HG03097 (cell line): ENCODE results near the gene ST6GAL1.
A peak's percentile ranks its signal among the peaks of the same experiment; 100 is the strongest.
"Not testable (repeated sequence)": the region's sequence is repeated elsewhere in the genome, so short reads cannot be mapped to it uniquely, and the experiment has no call there.

ENCODE experiments used
- ATAC-seq: cut with Tn5 transposase; IDR thresholded peaks from one replicate; pipeline ENCODE4 v1.9.1; 2021; ENCODE audit not compliant: unreplicated experiment, low FRiP score

Gene ST6GAL1

DNA sequence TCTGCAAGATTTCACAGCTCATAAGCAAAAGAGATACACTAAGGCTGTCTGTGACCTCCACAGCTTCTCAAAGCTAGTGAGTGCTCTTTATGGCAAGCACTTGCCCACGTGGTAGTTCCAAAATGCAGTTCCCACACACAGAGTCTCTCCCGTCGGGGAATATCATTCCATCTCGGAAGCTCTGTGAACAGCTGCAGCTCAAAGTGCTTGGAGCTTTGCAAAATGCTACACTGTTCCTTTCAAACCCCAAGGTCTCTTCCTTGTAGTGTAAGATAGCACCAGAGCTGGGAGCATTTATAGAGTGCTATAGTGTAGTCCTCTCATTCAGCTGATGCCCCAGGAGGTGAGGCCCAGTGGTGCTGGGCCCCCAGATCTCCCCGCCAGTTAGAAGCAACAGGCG, 36.1 kb downstream of the ST6GAL1 start:
- ATAC-seq: no peak

DNA sequence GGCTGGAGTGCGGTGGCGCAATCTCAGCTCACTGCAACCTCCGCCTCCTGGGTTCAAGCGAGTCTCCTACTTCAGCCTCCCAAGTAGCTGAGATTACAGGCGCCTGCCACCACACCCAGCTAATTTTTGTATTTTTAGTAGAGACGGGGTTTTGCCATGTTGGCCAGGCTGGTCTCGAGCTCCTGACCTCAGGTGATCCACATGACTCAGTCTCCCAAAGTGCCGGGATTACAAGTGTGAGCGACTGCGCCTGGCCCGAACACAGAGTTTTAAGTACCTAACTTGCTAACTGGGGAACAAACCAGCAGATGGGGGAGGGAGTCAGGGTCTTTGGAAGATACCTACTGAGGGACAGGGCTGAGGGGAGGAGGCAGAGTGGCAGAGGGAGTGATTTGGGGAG, 36.9 kb downstream of the ST6GAL1 start:
- ATAC-seq: not testable (repeated sequence)

DNA sequence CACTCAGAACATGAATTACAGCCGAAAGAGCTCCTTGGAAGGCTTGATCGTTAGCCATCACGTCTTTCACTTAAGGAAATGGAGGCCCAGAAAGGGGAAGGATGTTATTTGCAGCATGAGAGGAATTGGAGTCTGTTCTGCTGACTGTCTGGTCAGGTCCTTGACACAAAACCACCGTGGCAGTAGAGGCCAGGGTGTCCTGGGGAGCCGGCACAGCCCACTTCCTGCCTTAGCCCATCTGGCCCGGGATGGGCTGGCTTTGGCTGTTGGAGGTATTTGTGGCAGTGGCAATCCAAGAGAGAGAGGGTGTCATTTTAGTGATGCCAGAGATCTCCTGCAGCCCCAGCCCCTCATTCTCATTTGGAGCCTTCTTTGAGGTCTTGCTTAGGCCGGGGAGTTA, 37.4 kb downstream of the ST6GAL1 start:
- no peak for ATAC-seq

DNA sequence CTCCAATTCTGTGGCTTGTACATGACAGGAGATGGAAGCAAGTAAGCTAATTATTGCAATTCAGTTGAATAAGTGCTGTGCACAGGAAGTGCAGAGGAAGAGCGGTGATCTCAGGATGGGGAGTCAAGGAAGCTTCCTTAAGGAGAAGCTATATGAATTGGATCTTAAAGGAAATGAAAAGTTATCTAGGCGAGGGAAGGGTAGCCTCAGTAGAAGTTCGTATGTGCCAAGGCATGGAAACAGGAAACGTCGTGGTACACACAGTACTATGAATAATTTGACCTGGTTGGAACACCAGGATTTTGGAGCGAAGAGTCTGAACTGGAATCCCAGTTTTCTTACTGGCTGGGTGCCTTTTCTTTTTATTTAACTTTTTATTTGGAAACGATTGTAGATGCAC, 39.3 kb downstream of the ST6GAL1 start:
- ATAC-seq: no peak

DNA sequence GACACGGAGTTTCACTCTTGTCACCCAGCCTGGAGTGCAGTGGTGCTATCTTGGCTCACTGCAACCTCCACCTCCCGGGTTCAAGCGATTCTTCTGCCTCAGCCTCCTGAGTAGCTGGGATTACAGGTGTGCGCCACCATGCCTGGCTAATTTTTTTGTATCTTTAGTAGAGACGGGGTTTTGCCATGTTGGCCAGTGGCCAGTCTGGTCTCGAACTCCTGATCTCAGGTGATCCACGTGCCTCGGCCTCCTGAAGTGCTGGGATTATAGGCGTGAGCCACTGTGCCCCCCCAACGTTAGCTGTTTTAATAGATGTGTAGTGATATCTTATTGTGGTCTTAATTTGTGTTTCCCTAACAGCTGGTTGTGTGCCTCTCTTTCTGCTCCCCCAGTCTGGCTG, 40.8 kb downstream of the ST6GAL1 start:
- not testable (repeated sequence) for ATAC-seq

DNA sequence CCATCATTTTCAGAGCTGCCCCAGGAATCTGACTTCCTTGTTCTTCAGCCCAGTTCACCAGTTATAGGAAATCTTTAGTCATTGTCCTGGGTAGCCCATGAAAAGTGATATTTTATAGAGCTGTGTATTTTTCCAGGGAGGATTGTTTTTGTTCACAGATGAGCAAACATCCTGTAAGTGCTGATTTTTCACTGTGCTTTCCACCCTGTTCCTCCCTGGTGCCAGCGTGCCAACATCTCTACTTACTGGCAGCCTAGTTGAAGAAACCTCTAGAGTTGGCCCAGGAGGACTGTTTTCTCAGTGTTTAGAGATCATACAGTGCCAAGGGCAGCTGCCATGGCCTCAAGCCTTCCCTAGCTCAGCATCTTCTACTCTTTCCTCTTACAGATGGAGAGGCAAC, 41.3 kb downstream of the ST6GAL1 start:
- ATAC-seq: no peak

DNA sequence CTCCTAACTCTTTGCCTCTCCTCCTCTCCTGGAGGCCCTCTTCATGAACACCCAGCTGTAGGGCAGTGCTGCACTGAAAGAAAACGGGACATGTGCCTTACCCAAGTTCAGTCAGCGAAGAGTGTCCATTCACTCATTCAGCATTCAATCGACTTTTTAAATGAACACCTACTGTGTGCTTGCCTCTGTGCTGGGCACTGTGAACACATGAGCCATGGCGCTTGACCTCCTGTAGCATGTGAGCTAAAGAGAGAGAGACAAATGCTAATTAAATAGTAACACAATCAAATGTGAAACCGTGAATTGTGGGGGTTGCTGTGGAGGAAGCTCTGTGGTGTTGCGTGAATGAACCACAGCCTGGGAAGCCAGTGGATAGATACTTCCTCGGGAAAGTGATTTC, 43.4 kb downstream of the ST6GAL1 start:
- no peak for ATAC-seq

DNA sequence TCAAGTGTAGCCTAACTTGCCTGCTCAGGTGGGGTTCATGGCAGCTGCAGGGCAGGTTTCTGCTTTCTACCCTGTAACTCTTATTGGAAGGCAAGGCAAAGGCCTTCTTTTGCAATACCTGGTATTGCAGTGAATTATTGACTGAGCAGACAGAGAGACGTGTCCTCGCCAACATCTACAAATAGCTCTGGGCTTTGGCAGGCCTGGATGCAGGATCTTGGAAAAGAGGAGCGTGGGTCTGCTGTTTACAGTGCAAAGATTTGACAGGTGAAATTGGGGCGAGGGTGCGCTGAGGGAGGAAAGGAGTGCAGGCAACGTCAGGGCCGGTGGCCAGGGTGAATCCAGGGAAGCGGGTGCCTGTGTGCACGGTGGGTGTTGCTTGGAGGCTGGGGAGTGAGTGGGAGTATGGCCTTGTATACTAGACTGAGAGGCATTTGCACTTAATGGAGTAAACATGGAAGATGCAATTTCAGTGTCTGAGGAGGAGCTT, 44.5 kb downstream of the ST6GAL1 start:
- no peak for ATAC-seq

DNA sequence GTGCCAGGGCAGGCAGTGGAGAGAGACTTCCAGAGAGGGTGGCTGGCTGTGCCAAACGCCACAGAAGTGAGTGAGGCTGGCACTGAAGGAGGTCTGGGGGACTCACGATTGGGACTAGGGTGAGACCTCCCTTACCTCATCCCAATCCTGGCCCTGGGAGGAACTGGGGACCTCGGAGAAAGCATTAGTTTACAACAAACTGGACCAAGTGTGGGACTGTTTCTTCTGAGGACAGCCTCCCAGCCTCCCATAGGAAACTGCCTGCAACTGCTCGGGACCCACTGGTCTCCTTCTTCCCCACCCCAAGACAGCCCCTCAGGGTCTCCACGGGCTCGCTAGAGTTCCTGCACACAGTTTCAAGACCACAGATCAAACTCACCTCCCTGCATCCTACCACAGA, 45.4 kb downstream of the ST6GAL1 start:
- no peak for ATAC-seq

DNA sequence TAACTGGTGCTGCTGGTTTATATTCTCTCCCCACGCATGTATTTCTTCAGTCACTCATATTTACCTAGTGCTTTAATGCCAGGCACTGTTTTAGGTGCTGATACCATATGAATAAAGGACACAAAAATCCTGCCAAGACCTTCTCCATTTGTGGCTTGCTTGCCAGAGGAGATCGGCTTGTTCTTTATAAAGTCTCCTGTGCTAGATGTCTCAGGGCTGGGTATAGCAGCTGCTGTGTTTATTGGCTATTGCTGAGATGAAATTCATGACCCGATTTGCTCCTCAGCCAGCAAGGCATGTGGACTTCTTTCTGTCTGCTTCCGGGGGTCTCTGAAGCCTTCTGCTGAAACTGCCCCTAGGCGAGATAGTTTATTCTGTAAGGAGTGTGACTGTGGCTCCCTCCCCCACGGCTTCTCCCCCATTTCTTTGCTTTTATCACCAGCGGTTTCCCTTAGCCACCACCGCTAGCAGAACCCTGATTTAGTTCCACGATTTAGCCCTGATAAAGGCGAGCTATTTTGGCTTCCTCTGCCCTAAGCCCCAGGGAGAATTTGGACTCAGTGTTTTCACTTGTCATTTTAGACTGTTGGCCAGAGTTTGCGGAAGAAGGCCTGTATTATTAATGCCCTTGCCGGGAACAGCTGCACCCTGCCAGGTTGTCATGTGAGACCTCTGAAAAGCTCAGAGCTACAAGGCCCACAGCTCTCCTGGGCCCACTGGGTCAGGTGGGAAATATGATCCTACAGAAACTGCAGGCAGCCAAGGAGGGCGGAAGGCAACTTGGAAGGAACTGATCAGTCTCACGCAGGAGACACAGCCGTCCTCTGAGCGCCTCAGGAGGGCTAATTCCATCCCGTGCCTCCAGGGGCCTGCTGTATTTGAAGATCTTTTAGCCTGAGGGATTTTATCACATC, 46.8 kb downstream of the ST6GAL1 start:
- ATAC-seq: no peak

DNA sequence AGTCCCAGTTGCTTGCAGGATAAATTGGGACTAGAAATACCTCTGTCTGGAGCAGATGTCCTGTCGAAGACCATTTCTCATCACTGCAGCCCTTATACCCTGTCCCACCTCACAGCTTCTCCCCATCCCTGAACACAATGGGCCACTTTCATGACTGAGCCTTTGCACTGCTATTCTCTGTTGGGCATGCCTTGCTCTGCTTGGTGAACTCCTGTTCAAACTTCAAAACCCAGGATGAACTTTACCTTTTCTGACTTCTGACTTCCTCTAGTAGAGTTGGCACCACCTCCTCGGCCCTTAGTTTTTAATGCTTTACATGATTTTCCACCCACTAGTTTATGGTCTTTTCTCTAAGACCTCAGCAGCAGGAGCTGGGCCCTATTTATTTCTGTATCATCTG, 48.4 kb downstream of the ST6GAL1 start:
- ATAC-seq: no peak

DNA sequence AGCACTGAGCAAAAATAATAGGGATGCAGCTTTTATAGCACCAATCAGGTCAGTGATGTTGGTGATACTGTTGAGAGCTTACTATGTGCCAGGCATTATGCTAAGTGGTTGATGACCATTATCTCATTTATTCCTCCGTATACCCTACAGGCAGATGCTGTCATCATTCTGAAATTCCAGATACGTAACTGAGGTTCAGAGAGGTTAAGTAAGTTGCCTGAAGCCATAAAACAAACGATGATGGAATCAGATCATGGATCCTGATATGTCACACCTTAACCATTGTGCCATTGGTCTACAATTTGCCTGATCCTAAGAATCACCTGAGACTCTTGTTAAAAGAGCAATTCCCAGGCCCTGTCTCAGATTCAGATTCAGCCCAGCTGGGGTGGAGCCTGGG, 49.5 kb downstream of the ST6GAL1 start:
- ATAC-seq: no peak

DNA sequence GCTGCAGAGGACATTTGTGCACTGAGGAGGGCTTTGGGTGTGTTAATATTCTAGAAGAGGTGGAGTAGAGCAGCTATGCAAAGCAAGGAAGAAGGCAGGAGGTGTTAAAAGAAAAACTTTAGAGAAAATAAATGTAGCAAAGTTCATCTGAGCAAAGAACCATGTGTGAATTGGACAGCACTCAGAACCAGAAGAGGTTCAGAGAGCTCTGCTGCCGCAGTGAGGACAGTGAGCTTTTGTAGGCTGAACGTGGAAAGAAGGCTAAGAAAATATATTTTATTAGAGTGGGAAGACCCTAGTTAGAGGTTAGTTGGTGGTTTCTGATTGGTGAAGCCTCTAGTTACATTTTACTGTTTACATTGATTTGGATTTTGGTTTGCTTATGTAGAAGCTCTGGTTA, 50.7 kb downstream of the ST6GAL1 start:
- ATAC-seq: no peak

DNA sequence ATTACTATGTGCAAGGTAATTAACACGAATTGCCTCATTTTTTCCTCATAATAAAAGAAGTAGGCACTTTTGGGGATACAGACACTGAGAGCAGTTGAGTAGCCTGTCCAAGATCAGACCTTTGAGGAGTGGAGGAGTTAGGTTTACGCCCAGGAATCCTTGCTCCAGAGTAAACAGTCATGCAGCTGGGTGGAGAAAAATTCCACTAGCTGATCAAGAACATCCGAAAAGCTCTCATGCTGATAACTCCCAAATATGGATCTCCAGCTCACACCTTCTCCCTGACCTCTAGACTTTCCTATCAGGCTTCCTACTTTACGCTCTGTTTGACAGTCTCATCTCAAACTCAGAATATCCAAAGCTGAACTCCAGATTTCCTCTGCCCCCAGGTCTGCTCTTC, 53.3 kb downstream of the ST6GAL1 start:
- no peak for ATAC-seq

DNA sequence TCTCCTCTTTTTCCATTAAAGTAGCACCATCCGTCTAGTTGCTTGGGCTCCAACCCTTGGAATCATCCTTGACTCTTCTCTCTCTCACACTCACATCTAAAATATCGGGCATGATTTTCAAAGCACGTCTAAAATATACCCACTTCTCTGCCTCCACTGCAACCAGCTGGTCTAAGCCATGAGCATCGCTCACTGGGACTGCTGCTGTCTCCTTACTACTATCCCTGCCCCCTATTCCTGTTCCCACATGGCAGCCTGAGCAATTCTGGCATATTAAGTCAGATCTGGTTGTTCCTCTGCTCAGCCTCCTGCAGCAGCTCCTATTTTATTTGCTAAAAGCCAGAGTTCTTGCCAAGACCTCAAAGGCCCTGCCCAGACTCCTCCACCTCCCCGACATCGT, 53.7 kb downstream of the ST6GAL1 start:
- no peak for ATAC-seq

DNA sequence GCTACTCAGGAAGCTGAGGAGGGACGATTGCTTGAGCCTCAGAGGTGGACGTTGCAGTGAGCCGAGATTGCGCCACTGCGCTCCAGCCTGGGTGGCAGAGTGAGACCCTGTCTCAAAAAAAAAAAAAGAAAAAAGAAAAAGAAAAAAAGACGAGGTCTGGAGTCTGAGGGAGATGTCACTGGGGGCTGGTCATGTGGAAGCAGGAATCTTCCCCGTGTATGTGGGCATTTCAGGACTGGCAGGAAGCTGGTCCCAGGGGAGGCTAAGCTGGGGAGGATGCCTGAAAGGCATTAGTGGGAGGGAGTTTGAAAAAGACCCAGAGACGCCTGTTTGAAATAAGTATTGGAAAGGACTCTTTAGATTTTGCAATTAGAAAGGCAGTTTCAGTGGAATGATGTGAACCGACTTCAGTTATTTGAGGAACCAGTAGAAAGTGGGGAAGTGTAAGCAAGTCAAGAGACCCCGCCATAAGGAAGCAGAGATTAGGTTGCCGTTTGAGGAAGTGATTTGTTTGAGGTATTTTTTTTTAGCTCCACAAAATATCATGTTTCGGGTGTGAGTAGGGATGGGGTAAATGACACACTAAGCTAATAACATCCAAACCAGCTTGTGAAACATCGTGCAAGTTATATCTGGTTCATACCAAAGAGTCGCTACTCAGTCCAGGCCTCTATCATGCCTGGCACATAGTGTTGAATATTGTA, 55.5 kb downstream of the ST6GAL1 start:
- peak; percentile 34 for ATAC-seq

DNA sequence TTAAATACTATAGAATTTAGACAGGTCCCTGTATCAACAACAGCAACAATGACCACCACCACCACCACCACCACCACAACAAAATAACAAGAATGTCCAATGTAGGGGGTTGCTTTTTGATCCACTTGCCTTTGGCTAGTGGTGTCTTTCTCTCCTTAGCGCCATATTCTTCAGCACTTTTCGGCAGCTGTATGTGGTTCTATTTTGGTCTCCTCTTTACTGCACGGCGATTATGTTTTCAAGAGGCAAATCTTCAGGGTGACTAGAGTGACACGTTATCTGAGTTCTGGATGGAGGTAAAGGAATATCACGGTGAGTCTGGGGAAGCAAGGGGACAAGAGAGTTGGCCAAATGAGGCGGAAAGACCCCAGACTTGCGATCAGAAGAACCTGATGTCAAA, 56.1 kb downstream of the ST6GAL1 start:
- ATAC-seq: no peak

DNA sequence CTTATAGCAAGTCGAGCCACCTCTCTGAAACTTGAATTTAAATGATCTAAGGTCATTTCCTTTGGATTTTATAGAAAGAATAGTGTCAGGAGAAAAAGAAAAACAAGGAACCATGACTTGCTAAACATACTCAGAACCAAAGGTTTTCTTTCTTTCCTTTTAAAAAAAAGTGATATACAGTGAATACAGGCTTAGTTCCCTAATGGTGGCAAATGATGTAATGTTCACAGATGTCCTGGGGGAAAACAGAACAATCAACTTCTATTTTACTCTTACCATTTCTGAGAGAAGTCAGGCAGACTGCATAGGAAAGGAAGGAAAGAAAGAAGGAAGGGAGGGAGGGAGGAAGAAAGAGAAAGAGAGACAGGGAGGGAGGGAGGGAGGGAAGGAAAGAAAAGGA, 56.5 kb downstream of the ST6GAL1 start:
- no peak for ATAC-seq

DNA sequence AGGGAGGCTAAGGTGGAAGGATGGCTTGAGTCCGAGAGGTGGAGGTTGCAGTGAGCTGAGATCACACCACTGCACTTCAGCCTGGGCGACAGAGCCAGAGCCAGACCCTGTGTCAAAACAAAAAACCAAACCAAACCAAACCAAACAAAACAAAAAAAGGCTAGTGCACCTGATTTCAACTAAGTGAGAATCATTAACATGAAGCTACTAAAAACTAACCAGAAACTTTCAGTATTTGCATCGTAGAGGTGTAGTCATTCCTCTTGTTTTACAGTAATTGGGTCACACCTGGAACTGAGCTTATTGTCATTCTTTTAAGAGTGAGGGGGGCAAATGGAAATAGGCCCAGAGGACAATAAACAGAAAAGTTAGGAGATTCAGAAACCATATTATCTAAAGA, 58.5 kb downstream of the ST6GAL1 start:
- ATAC-seq: peak; percentile 76

DNA sequence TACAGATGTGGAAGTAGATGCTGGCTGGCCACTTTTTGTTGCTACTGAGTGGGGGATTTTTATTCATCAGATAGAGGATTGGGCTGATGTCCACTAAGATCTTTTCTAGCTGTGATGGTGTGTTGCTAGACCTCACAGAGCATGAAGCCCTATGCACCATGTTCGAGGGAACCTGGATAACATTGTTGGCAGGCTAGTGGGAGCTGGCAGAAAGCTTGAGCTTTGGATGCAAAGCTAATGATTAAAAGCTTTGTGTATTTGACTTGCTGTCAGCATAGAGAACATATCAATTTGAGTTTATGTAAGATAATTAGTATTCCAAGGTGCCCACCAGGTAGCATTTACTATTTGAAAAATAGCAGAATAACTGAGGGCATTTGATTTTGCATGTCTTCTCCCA, 59.1 kb downstream of the ST6GAL1 start:
- no peak for ATAC-seq

DNA sequence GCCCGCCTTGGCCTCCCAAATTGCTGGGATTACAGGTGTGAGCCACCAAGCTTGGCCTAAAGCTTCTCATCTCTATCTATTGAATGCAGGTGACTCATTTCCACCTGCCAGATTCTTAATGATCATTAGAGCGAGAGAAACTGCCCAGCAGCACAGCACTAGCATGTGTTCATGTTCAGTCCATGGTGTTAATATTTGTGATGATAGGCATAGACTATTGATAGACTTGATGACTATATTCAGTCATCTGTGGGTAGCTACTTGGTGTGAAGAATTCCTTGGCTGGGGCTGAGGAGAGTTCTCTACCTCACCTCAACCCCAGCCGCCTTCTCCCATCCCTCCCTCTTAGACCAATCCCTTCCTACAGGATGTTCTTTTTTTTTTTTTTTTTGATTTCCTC, 60.0 kb downstream of the ST6GAL1 start:
- ATAC-seq: no peak

DNA sequence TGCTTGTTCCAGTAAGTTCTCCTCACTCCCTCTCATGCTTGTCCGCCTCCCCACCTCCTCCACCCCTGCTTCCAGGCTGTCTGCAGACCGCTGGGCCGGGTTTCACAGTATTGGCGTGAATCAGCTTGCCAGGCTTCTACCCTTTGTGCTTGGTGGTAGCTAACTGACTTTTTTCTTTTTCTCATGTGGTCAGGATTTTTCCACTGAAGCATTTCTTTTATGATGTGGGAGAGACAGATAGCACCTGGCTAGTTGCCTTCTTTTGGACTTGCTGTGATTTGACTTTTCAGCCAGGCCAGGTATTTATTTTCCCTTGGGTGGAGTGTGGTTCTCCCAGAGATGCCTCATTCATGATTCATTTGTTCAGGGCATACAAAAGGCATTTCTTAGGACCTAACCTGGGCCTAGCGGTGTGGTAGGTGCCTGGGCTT, 60.6 kb downstream of the ST6GAL1 start:
- no peak for ATAC-seq
